ENCODE data around the gene GUCY2C.

Gene GUCY2C

DNA sequence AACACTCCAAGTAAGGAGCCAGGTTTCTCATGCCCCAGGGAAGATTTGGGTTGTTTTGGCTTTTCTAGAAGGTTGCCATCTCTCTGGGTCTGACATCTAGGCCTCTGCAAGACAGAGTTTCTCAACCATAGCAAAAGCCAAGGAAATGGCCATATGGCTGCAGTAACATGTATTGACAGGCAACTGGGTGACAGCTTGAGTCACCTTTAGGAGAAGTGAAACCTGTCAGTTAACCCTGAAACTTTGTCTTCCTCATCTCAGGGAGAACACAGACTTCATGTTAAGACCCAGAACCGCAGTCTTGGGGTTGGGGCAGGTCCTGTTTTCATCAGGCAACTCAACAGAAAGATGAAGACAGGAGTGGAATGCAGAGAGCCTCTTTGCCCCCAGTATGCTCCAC is 82.7 kb downstream of the GUCY2C start:
- no peak for DNase-seq (ENCODE audit: low spot score)
- no peak for TF ChIP-seq CTCF (IDR thresholded peaks at IDR 0.05; ENCODE audit: poor library complexity, severe bottlenecking)
- ATAC-seq (ENCODE audit: low read depth), result no peak
- H3K9me3 ChIP-seq (ENCODE audit: severe bottlenecking), result no peaks in the 10 kb centered on the region
- H3K4me3 ChIP-seq (ENCODE audit: severe bottlenecking), result no peak overlapping the region
- H3K27me3 ChIP-seq (ENCODE audit: insufficient read depth, poor library complexity, severe bottlenecking), result no peaks in the 10 kb centered on the region
- no peaks in the 10 kb centered on the region for H3K36me3 ChIP-seq (ENCODE audit: low read depth)
- no peaks in the 10 kb centered on the region for H3K4me1 ChIP-seq (ENCODE audit: insufficient read depth, poor library complexity, severe bottlenecking)
- H3K27ac ChIP-seq (ENCODE audit: poor library complexity, severe bottlenecking), result no peak overlapping the region

GRCh38 chr12:14612898-14613445 is 83.4 kb downstream of the GUCY2C start:
- H3K4me1 ChIP-seq (ENCODE audit: insufficient read depth, poor library complexity, severe bottlenecking), result no peaks in the 10 kb centered on the region
- no peak overlapping the region for H3K4me3 ChIP-seq (ENCODE audit: severe bottlenecking)
- DNase-seq (ENCODE audit: low spot score), result no peak
- H3K27ac ChIP-seq (ENCODE audit: poor library complexity, severe bottlenecking), result no peak overlapping the region
- no peaks in the 10 kb centered on the region for H3K36me3 ChIP-seq (ENCODE audit: low read depth)
- H3K9me3 ChIP-seq (ENCODE audit: severe bottlenecking), result no peaks in the 10 kb centered on the region
- TF ChIP-seq CTCF (IDR thresholded peaks at IDR 0.05; ENCODE audit: poor library complexity, severe bottlenecking), result no peak
- ATAC-seq (ENCODE audit: low read depth), result no peak
- H3K27me3 ChIP-seq (ENCODE audit: insufficient read depth, poor library complexity, severe bottlenecking), result no peaks in the 10 kb centered on the region

GRCh38 chr12:14612250-14612649 is 84.1 kb downstream of the GUCY2C start:
- Histone ChIP-seq H3K4me3 (ENCODE audit: severe bottlenecking) (no peak overlapping the region), H3K36me3 (ENCODE audit: low read depth) (no peaks in the 10 kb centered on the region), H3K9me3 (ENCODE audit: severe bottlenecking) (no peaks in the 10 kb centered on the region), H3K27me3 (ENCODE audit: insufficient read depth, poor library complexity, severe bottlenecking) (no peaks in the 10 kb centered on the region), H3K4me1 (ENCODE audit: insufficient read depth, poor library complexity, severe bottlenecking) (no peaks in the 10 kb centered on the region), H3K27ac (ENCODE audit: poor library complexity, severe bottlenecking) (no peak overlapping the region)
- DNase-seq (ENCODE audit: low spot score), result no peak
- no peak for ATAC-seq (ENCODE audit: low read depth)
- no peak for TF ChIP-seq CTCF (IDR thresholded peaks at IDR 0.05; ENCODE audit: poor library complexity, severe bottlenecking)

GRCh38 chr12:14611640-14612203 is 84.7 kb downstream of the GUCY2C start:
- H3K4me3 ChIP-seq (ENCODE audit: severe bottlenecking), result no peak overlapping the region
- no peak overlapping the region for H3K27ac ChIP-seq (ENCODE audit: poor library complexity, severe bottlenecking)
- H3K9me3 ChIP-seq (ENCODE audit: severe bottlenecking), result no peaks in the 10 kb centered on the region
- no peak for DNase-seq (ENCODE audit: low spot score)
- no peaks in the 10 kb centered on the region for H3K27me3 ChIP-seq (ENCODE audit: insufficient read depth, poor library complexity, severe bottlenecking)
- no peaks in the 10 kb centered on the region for H3K4me1 ChIP-seq (ENCODE audit: insufficient read depth, poor library complexity, severe bottlenecking)
- TF ChIP-seq CTCF (IDR thresholded peaks at IDR 0.05; ENCODE audit: poor library complexity, severe bottlenecking), result no peak
- no peaks in the 10 kb centered on the region for H3K36me3 ChIP-seq (ENCODE audit: low read depth)
- no peak for ATAC-seq (ENCODE audit: low read depth)

DNA sequence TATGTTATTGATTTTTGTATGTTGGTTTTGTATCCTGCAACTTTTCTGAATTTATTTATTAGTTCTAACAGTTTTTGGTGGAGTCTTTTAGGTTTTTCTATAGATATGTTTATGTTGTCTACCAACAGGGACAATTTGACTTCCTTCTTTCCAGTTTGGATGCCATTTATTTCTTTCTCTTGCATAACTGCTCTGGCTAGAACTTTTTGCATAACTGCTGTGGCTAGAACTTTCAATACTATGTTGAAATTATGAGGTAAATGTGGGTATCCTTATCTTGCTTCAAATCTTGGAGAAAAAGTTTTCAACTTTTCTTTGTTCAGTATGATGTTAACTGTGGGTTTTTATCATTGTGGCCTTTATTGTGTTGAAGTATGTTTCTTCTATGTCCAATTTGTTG is 88.8 kb downstream of the GUCY2C start:
- H3K9me3 ChIP-seq (ENCODE audit: severe bottlenecking), result no peaks in the 10 kb centered on the region
- H3K4me3 ChIP-seq (ENCODE audit: severe bottlenecking), result no peak overlapping the region
- H3K27ac ChIP-seq (ENCODE audit: poor library complexity, severe bottlenecking), result no peak overlapping the region
- no peak for DNase-seq (ENCODE audit: low spot score)
- no peaks in the 10 kb centered on the region for H3K27me3 ChIP-seq (ENCODE audit: insufficient read depth, poor library complexity, severe bottlenecking)
- H3K4me1 ChIP-seq (ENCODE audit: insufficient read depth, poor library complexity, severe bottlenecking), result no peaks in the 10 kb centered on the region
- no peaks in the 10 kb centered on the region for H3K36me3 ChIP-seq (ENCODE audit: low read depth)
- ATAC-seq (ENCODE audit: low read depth), result no peak
- TF ChIP-seq CTCF (IDR thresholded peaks at IDR 0.05; ENCODE audit: poor library complexity, severe bottlenecking), result no peak
